HK-2 (cell line): ENCODE results near the gene NFIX.

Experiments used
- DNase-seq: peaks from one replicate; pipeline ENCODE4 v3.0.0-alpha.2; 2018; ENCODE audit not compliant: unreplicated experiment

NFIX gene

DNA sequence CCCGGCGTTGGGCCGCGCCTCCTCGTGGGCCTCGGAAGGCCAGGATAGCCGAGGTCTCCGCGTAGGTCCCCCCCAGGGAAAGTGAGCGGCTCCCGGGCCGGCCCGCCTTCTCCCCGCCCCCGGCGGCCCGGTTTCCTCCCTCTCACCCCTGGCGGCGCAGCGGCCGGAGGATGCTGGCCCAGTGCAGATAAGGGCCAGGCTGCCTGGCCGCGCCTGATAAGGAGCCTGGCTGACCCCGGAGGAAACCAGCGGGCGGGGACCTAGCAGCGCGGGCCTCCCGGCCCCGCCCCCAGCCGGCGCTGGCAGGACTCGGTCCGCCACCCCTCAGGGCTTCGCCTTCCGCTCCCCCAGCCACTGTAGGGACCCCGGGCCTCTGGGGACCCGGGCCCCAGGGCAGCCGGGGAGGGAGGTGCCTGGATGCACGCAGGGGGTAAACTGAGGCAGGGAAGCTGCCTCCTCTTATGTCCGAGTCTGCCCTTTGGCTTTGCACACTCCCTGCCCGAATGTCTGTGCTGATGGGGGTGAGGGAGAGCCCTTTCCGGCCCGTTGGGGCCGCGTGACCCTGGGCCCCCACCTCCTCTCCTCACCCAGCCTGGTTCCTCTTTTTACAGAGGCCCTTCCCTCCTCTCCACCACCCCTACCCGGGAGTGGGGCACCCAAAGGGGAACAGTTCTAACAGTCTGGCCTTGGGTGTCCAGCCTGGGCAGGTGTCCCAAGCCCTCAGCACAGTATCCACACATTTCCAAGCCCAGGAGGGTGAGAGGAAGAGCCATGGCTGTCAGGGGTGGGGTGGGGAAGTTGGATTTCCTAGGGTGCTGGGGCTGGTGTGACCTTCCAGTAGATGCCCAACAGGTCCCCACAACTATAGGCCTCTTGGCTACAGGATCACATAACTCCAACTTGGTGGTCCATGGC, 107.6 kb downstream of the NFIX start, which contains the start of gene LYL1:
Gene LYL1 (minus strand): TSS at position 193 of the 915 bp plus-strand sequence. CDS start 1,687 bp downstream, outside the sequence.
- DNase-seq: no peak

DNA sequence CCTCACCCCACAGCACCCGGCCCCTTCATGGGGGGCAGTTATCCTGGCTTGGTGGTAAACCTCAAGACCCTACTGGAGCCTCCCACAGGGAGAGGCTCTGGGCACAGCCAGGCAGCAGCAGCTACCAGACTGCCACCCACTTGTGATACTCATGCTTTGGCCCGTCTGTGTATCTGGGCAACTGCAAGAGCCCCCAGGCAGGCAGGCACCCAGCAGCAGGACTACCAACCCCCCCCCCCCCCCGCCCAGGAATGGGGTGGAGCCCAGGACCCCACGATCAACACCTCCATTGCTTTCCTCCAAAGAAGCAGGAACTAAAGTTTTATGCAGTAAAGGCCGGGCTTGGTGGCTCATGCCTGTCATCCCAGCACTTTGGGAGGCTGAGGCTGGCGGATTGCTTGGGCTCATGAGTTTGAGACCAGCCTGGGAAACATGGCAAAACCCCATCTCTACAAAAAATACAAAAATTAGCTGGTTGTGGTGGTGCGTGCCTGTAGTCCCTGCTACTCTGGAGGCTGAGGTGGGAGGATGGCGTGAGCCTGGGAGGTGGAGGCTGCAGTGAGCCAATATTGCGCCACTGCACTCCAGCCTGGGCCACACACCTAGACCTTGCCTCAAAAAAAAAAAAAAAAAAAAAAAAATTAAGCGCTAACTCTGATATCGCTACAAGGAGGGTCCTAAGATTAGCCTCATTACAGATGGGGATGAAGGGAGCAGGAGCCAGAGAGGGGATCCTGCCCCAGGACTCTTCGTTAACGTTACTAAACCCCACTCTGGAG, 108.5 kb downstream of the NFIX start:
- no peak for DNase-seq

- DNase-seq: no peak
Measured at GRCh38 chr19:13104360-13104847, 109.1 kb downstream of the NFIX start.

DNA sequence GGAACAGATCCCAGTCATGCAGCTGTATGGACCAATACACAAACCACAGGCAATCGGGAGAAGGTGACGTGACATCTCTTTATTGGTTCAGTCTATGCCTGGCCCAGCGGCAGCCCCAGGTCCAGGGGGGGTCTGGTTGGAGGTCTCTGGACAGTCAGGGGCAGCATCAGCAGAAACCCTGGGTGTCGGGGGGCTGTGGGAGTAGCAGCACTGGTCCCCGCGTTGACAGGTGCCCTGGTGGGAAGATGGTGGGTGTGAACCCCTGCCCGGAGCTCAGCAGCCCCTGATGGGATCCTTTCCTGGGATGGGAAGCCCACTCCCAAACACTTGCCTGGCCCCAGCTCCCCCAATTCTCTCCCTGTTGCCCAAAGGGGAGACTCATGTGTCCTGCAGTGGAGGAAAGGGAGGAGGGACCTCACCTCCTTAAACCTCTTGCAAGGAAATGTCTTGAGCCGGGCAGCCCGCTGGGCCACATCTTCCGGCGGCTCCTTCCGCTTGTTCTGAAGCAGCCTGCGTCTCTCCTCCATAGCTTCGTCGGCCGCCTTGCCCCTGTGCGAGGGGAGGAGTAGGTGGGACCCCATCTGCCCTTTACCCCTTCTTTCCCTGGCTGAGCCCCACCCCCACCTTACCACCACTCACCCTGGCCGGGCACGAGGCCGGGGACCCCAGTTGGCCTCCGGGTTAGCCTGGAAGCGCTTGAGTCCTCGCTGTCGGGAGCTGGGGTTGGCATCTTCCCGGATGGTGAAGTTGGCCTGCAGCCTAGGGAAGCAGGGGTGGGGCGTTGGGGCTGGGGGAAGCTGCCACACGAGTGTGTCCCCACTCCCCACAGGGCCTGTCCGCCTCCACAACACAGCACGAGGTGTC, 109.8 kb downstream of the NFIX start:
- no peak for DNase-seq

DNA sequence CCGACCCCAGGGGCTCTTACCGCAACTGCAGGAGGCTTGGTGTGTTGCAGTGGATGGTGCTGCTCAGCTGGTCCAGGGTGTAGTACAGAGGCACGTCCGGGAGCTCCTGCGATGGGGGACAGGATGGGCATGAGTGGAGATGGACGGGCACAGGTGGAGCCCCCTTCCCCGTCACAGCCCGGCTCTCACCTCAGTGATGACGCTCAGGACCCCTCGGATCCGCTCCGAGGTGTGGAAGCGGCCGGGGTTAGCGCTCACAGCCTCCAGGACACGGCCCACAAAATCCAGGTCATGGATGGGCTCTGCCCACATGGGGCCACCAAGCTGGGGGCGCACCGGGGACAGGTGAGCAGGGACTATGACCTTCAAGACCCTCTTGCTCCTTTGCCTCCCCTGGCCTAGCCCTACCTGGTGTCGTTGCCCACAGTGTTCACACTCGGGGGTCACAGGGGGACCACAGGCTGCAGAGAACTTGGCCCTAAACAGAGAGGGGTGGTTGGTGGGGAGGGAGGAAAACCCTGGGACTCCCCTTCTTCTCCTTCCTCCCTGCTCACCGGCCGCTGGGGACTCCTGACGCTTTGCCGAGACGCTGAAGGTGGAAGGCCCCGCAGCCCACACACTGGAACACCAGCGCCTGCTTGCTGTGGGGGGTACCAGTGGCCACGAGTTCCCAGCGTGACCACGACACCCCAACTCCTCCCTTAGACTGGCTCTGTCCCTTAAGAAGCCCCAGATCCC, 114.3 kb downstream of the NFIX start:
- DNase-seq: no peak

GRCh38 chr19:13110099-13110610, 114.9 kb downstream of the NFIX start:
- DNase-seq: no peak

DNA sequence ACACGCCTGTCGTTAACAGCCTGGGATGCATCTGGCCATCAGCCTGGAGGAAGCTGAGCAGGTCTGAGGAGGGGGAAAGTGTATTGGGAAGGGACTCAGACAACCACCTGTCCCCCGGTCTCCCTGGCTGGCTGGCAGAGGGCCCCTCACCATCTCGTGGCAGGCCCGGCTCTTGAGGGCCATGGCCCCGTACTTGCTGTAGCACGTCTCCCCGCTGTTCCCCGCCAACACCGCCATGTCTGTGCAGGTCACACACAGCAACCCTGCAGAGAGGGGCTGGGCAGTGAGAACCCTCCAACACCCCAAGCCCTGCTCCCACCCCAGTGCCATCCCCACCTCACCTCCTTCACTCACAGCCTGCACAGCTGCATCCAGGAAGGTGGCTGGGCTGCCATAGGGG, 117.3 kb downstream of the NFIX start:
- DNase-seq: no peak

GRCh38 chr19:13115936-13116281, 120.6 kb downstream of the NFIX start:
- no peak for DNase-seq

DNA sequence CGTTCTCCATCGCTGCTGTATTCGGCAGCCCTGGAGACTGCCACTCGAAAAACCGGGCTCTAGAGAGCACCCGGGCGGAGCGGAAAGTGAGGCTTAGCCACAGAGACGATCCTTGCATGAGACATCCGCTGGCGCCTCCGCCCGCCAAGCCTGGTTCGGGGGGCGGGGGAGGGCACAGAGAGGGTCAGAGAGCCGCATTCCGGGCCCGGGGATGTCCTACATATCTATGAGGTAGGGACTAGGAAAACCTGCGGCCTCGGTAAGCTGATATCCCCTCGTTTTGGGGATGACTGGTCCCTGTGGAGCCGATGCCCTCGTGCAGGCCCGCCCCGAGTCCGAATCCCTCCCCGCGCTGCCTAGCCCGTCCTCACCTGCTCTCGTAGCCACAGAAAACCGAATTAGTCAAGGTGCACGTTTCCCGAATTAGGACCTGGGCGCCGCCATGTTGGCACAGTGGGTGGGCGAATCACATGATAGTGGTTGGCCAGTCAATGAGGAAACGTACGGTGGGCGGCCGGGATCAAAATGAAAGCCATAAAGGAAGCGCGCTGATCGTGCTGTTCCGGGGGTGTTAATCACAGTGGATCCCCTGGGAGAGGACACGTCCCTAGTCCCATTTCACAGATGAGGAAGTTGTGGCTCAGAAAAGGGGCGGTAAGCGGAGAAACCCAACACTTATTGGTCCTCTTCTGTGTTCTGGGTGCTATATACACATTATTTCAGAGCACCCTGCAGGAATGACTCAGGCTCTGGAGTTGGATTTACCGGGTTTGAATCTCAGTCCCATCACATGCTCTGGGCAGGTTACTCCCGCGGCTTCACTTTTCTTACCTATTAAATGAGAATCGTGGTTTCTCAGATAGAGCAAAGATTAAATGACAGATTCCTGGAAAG, 121.3 kb downstream of the NFIX start, which contains the start of gene TRMT1:
Gene TRMT1 (minus strand): TSS at position 459 of the 894 bp plus-strand sequence. CDS start 341 bp downstream, at position 118.
- peak; percentile 93 for DNase-seq

DNA sequence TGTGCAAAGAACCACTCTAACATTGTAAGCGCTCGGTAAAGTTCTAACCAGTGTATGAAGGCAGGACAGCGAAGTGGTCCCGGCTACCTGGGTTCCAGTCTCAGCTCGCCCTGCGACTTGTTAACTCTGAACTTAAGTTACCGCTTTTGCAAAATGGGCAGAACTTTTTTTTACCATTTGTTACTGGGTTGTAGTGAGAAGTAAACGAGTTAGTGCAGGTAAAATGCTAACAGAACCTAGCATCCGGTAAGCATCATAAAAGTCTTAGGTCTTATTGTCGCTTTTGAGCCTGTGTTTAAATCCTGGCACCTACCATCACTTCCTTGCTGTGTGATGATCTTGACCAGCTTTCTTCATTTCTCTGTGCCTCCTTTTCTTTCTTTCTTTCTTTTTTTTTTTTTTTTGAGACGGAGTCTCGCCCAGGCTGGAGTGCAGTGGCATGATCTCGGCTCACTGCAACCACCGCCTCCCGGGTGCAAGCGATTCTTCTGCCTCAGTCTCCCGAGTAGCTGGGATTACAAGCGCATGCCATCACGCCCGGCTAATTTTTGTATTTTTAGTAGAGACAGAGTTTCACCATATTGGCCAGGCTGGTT, 122.0 kb downstream of the NFIX start:
- no peak for DNase-seq

DNA sequence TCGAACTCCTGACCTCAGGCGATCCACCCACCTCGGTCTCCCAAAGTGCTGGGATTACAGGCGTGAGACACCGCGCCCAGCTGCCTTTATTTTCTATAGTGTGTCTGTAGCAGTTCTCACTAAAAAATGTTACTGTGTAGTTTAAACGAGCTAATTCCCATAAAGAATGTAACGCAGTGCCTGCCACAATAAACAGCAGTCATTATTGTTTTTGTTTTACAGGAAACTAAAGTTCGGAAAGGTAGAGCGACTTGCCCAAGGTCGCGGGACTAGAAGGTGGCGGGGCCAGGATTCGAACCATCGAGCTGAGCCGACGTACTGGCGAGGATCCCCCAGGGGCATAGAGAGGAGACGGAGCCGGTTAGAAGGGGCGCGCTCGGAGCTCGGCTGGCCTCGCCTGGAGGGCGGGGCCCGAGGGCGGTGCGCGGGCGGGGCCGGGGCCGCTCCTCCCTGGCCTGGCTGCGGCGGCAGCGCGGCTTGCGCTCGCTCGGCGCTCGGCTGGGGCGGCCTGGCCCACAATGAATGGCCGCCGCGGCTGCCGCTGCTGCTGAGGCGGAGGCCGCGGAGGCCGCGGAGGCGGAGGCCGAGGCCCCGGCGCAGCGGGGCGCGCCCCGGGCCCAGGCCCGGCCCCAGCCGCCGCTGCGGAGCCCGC, 122.6 kb downstream of the NFIX start, which contains the start of gene NACC1:
Gene NACC1 (plus strand): TSS at position 493 of the 652 bp plus-strand sequence. CDS start 16,944 bp downstream, outside the sequence.
- DNase-seq: peak; percentile 86

DNA sequence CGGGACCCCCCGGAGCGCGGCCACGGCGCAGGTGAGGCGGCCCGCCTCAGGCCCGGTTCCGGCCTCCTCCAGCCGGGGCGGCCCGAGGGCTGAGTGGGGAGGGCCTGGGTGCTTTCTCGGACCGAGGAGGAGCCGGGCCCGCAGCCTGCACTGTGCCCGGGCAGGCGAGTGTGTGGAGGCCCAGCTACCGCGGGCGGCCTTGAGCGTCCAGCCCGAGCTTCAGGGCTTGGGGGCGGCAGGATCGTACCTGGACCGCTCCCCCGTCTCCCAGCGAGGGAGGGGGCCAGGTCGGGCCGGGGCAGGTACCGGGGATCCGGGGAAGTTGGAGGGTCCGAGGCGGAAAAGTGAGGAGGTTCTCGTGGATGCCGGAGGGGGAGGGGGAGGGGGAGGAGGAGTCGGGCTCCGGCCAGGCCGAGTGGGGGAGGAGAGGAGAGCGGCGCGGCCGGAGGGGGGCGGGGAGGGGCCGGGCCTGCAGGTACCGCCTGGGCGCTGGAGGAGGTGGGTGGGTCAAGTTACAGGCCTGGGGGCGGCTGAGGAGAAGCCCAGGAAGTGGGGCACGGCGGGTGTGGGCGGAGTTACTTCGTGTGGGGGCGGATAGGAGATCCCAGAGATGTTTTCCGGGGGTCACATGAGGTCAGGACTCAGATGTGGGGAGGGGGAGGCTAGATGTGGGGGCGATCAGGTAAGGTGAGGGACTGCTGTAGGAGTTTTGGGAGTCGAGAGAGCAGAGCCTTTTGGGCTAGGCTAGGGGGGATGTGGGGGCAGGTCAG, 123.3 kb downstream of the NFIX start:
- DNase-seq: peak; percentile 74

- no peak for DNase-seq
Measured at GRCh38 chr19:13119627-13120026, 124.4 kb downstream of the NFIX start.

- DNase-seq: no peak
Measured at GRCh38 chr19:13120031-13120430, 124.8 kb downstream of the NFIX start.

- no peak for DNase-seq
Measured at GRCh38 chr19:13120817-13121216, 125.5 kb downstream of the NFIX start.

GRCh38 chr19:13121551-13122274, 126.4 kb downstream of the NFIX start:
- no peak for DNase-seq

GRCh38 chr19:13122275-13122878, 127.1 kb downstream of the NFIX start:
- DNase-seq: no peak
